DOHH2 (cell line): ENCODE measurements around the gene MMD.

Source experiments
- EZH2phosphoT487 ChIP-seq: fragments of 200-600 bp; sonication (generic); IDR thresholded peaks from 2 replicates; pipeline ENCODE4 v1.6.1; 2017; ENCODE audit warnings: borderline replicate concordance, mild to moderate bottlenecking, antibody characterized with exemption, low read length, moderate library complexity, mixed read lengths
- TF ChIP-seq, protein P1 (sequence below): fragments of 200-600 bp; sonication (generic); IDR thresholded peaks from one replicate; pipeline ENCODE4 v1.5.1; 2014; ENCODE audit warnings: antibody characterized with exemption, mild to moderate bottlenecking, low read depth, low read length; ENCODE audit not compliant: poor library complexity, severe bottlenecking

- TF ChIP-seq, protein P1, sequence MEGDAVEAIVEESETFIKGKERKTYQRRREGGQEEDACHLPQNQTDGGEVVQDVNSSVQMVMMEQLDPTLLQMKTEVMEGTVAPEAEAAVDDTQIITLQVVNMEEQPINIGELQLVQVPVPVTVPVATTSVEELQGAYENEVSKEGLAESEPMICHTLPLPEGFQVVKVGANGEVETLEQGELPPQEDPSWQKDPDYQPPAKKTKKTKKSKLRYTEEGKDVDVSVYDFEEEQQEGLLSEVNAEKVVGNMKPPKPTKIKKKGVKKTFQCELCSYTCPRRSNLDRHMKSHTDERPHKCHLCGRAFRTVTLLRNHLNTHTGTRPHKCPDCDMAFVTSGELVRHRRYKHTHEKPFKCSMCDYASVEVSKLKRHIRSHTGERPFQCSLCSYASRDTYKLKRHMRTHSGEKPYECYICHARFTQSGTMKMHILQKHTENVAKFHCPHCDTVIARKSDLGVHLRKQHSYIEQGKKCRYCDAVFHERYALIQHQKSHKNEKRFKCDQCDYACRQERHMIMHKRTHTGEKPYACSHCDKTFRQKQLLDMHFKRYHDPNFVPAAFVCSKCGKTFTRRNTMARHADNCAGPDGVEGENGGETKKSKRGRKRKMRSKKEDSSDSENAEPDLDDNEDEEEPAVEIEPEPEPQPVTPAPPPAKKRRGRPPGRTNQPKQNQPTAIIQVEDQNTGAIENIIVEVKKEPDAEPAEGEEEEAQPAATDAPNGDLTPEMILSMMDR, result no peak
- TF ChIP-seq EZH2phosphoT487, result no peak
Measured at GRCh38 chr17:55368706-55369105, 52.9 kb downstream of the MMD start.
